HepG2 (cell line): ENCODE measurements around the gene PCED1B. TPM values are rescaled to one million over a fixed set of nuclear protein-coding genes. Genes with fewer than 3 reads are reported as not detected.

Experiments used
- ATAC-seq: fragments of 200-7000 bp; cut with Tn5 transposase; 3 replicates; pipeline ENCODE4 v1.9.1; 2020; ENCODE audit warnings: mild to moderate bottlenecking, moderate library complexity
- BruUV-seq: library from RNA; stranded (reverse); fragments of 400-500 nt; replicated peaks from 2 replicates; lab custom pipeline; 2021; lab: Mats Ljungman, UMichigan
- CTCF ChIA-PET: fragments of 300-600 bp; formaldehyde crosslinking; extraction: SDS; loops from one replicate; lab custom pipeline; 2021; ENCODE audit warnings: low total read pairs, inconsistent platforms, low intra/inter-chr PET ratio; lab: Yijun Ruan, JAX
- POLR2A ChIA-PET: fragments of 350-600 bp; sonication (Branson Sonifier 250); formaldehyde crosslinking; loops from one replicate; lab custom pipeline; 2020; ENCODE audit warnings: antibody characterized with exemption, inconsistent platforms; lab: Yijun Ruan, JAX
- DNase-seq: peaks from one replicate; pipeline ENCODE4 v3.0.0-alpha.2; 2015; ENCODE audit warnings: low spot score
- FAIRE-seq: peaks from 3 replicates; lab custom pipeline; 2011; peaks lifted over from hg19 to GRCh38; lab: Jason Lieb, UNC
- H2AFZ ChIP-seq: one replicate; pipeline ENCODE4 v1.6.1; 2011; ENCODE audit warnings: low read length, inconsistent platforms
- H3K27ac ChIP-seq: fragments of 300-600 bp; 3 replicates; pipeline ENCODE4 v1.8.0; 2011; ENCODE audit warnings: mixed run types, mild to moderate bottlenecking, mixed read lengths, low read length, inconsistent platforms; ENCODE audit not compliant: insufficient read depth; ENCODE audit errors: extremely low read length
- H3K27me3 ChIP-seq, 2 experiments: fragments of 200-600 bp in 1 of 2; 2 replicates in 1 of 2; 3 replicates in 1 of 2; pipeline versions ENCODE4 v1.6.0 to v1.8.0; 2011; ENCODE audit warnings: low read length in 2 of 2, mild to moderate bottlenecking in 2 of 2, moderate library complexity in 2 of 2, inconsistent platforms in 1 of 2; ENCODE audit not compliant: insufficient read depth in 2 of 2, control insufficient read depth in 1 of 2
- H3K36me3 ChIP-seq, 2 experiments: fragments of 200-600 bp in 1 of 2; replicated peaks in 1 of 2; 2 replicates in 1 of 2; 3 replicates in 1 of 2; pipeline versions ENCODE4 v1.5.1 to v1.8.0; 2011; ENCODE audit warnings: low read length in 2 of 2, inconsistent platforms in 1 of 2; ENCODE audit not compliant: insufficient read depth in 2 of 2, control insufficient read depth in 1 of 2
- H3K4me1 ChIP-seq: 2 replicates; pipeline ENCODE4 v1.5.1; 2012; ENCODE audit warnings: low read length, inconsistent platforms; ENCODE audit not compliant: insufficient read depth
- H3K4me2 ChIP-seq: 2 replicates; pipeline ENCODE4 v1.6.0; 2011; ENCODE audit warnings: low read depth, low read length, inconsistent platforms
- H3K4me3 ChIP-seq, 3 experiments: fragments of 200-600 bp in 1 of 3; sonication (generic), shearing (Covaris generic) in 1 of 3; replicated peaks in 1 of 3; 2 replicates each; pipeline ENCODE4 v1.5.1; 2011 to 2016; ENCODE audit warnings: low read length in 3 of 3, inconsistent platforms in 2 of 3, low read depth in 2 of 3, mild to moderate bottlenecking in 2 of 3, control low read depth in 1 of 3, mixed read lengths in 1 of 3; ENCODE audit not compliant: insufficient read depth in 1 of 3
- H3K79me2 ChIP-seq: one replicate; pipeline ENCODE4 v1.6.1; 2011; ENCODE audit warnings: low read length, inconsistent platforms; ENCODE audit not compliant: insufficient read depth
- H3K9ac ChIP-seq: 2 replicates; pipeline ENCODE4 v1.6.0; 2011; ENCODE audit warnings: mild to moderate bottlenecking, low read depth, low read length, inconsistent platforms; ENCODE audit not compliant: insufficient read depth
- H3K9me3 ChIP-seq: 2 replicates; pipeline ENCODE4 v1.5.1; 2012; ENCODE audit warnings: mild to moderate bottlenecking, low read length
- H4K20me1 ChIP-seq: 2 replicates; pipeline ENCODE4 v1.6.0; 2011; ENCODE audit warnings: inconsistent platforms, mild to moderate bottlenecking, low read length, moderate library complexity; ENCODE audit not compliant: insufficient read depth
- ARNT2 ChIP-seq: sonication (generic); formaldehyde crosslinking; IDR thresholded peaks from 2 replicates; pipeline ENCODE4 v1.8.0; 2022; ENCODE audit warnings: mild to moderate bottlenecking, low read depth, missing genetic modification reagents, moderate library complexity
- ATF2 ChIP-seq: sonication (generic); formaldehyde crosslinking; IDR thresholded peaks from 2 replicates; pipeline ENCODE4 v1.4.0; 2020; ENCODE audit warnings: missing genetic modification reagents
- CCDC6 ChIP-seq: sonication (generic); formaldehyde crosslinking; IDR thresholded peaks from 2 replicates; pipeline ENCODE4 v1.8.1; 2022; ENCODE audit warnings: mild to moderate bottlenecking, missing genetic modification reagents, moderate library complexity
- DPF2 ChIP-seq: sonication (generic); formaldehyde crosslinking; IDR thresholded peaks from 2 replicates; pipeline ENCODE4 v1.4.0; 2020; ENCODE audit warnings: mild to moderate bottlenecking, low read depth, missing genetic modification reagents, borderline replicate concordance
- EHMT2 ChIP-seq: fragments of 200-600 bp; sonication (generic); IDR thresholded peaks from 2 replicates; pipeline ENCODE4 v1.7.0; 2017; ENCODE audit warnings: antibody characterized with exemption, low read depth, low read length, borderline replicate concordance
- GLI4 ChIP-seq: sonication (generic); formaldehyde crosslinking; IDR thresholded peaks from 2 replicates; pipeline ENCODE4 v1.5.1; 2020; ENCODE audit warnings: missing genetic modification reagents, mild to moderate bottlenecking, moderate library complexity, borderline replicate concordance
- NKX3-1 ChIP-seq: sonication (generic); formaldehyde crosslinking; IDR thresholded peaks from 2 replicates; pipeline ENCODE4 v1.5.0; 2020; ENCODE audit warnings: missing genetic modification reagents
- PRMT3 ChIP-seq: sonication (generic); formaldehyde crosslinking; IDR thresholded peaks from 2 replicates; pipeline ENCODE4 v1.8.1; 2022; ENCODE audit warnings: low read depth, mild to moderate bottlenecking, moderate library complexity, missing genetic modification reagents, borderline replicate concordance
- SMYD3 ChIP-seq: sonication (generic); formaldehyde crosslinking; IDR thresholded peaks from 2 replicates; pipeline ENCODE4 v1.8.1; 2023; ENCODE audit warnings: mild to moderate bottlenecking, missing genetic modification reagents
- ZBTB20 ChIP-seq: sonication (generic); formaldehyde crosslinking; IDR thresholded peaks from 2 replicates; pipeline ENCODE4 v1.8.1; 2023; ENCODE audit warnings: missing genetic modification reagents, low read depth, mild to moderate bottlenecking, borderline replicate concordance
- ZBTB43 ChIP-seq: sonication (generic); formaldehyde crosslinking; conservative IDR thresholded peaks from 2 replicates; pipeline ENCODE4 v1.4.0; 2020; ENCODE audit warnings: missing genetic modification reagents
- ZFP36L2 ChIP-seq: sonication (generic); formaldehyde crosslinking; IDR thresholded peaks from 2 replicates; pipeline ENCODE4 v1.4.0; 2020; ENCODE audit warnings: missing genetic modification reagents
- ZNF280D ChIP-seq: sonication (generic); formaldehyde crosslinking; IDR thresholded peaks from 2 replicates; pipeline ENCODE4 v1.5.1; 2020; ENCODE audit warnings: mild to moderate bottlenecking, missing genetic modification reagents
- ZNF343 ChIP-seq: sonication (generic); formaldehyde crosslinking; IDR thresholded peaks from 2 replicates; pipeline ENCODE4 v1.4.0; 2020; ENCODE audit warnings: mild to moderate bottlenecking, missing genetic modification reagents
- ZNF772 ChIP-seq: sonication (generic); formaldehyde crosslinking; IDR thresholded peaks from 2 replicates; pipeline ENCODE4 v1.5.0; 2020; ENCODE audit warnings: mild to moderate bottlenecking, missing genetic modification reagents
- ZNF839 ChIP-seq: sonication (generic); formaldehyde crosslinking; IDR thresholded peaks from 2 replicates; pipeline ENCODE4 v1.4.0; 2020; ENCODE audit warnings: missing genetic modification reagents, mild to moderate bottlenecking, borderline replicate concordance
- WGBS: methylation state at CpG from one replicate; pipeline ENCODE4 v1.1.6; 2017; ENCODE audit warnings: low lambda C conversion rate; 5-methylcytosine and 5-hydroxymethylcytosine counted together
- in situ Hi-C: cut with HindIII; loops from 2 replicates; pipeline ENCODE4 v1.10.0; 2017; ENCODE audit warnings: low pct_unique_long_range_greater_than_20kb; ENCODE audit not compliant: extremely low pct_ligation_motif_present
- intact Hi-C: fragments of 100-400 bp; cut with micrococcal nuclease; formaldehyde crosslinking; loops from one replicate; pipeline ENCODE4 v1.10.0; 2022; ENCODE audit not compliant: unreplicated experiment
- polyA plus RNA-seq, 8 experiments: library from polyadenylated mRNA; depleted of rRNA in 3 of 8; stranded (reverse) in 7 of 8; unstranded in 1 of 8; fragments of >200 nt; fragmentation: Illumina TruSeq in 4 of 8; extraction: Trizol in 4 of 8; gene quantifications; 2 replicates each; pipeline versions ENCODE4 v1.2.1 to v1.2.3, GENCODE V29; 2011 to 2016; ENCODE audit warnings: low read depth in 4 of 8, missing spikeins in 1 of 8, mixed read lengths in 1 of 8; ENCODE audit not compliant: insufficient read depth in 1 of 8
- total RNA-seq, 5 experiments: library from RNA; depleted of rRNA; stranded (reverse); fragments of >200 nt; fragmentation: Illumina TruSeq; extraction: Trizol; gene quantifications; 2 replicates each; pipeline ENCODE4 v1.2.3, GENCODE V29; 2016; ENCODE audit warnings: low read depth in 1 of 5

The PCED1B gene
- total and polyA plus RNA-seq, 2 of the 13 experiments (the other 11 are each of a cell fraction or from before 2014, with no cell fraction given): 0.11 to 0.37 TPM

- TF ChIP-seq ZNF280D (CRISPR knock-in tag) (no peak), ZNF839 (no peak), ZBTB20 (CRISPR knock-in tag) (no peak), NKX3-1 (CRISPR knock-in tag) (no peak), SMYD3 (CRISPR knock-in tag) (no peak), PRMT3 (CRISPR knock-in tag) (no peak), ZFP36L2 (CRISPR knock-in tag) (no peak), EHMT2 (no peak), DPF2 (CRISPR knock-in tag) (no peak), ATF2 (CRISPR knock-in tag) (no peak), CCDC6 (no peak), ZNF343 (CRISPR knock-in tag) (no peak), ARNT2 (no peak), ZNF772 (CRISPR knock-in tag) (no peak), ZBTB43 (CRISPR knock-in tag) (no peak), GLI4 (CRISPR knock-in tag) (no peak)
- BruUV-seq: no TSS peak
- Histone ChIP-seq H3K4me1 (no peaks in the 10 kb centered on the region), H3K9me3 (no peaks in the 10 kb centered on the region), H3K9ac (no peak overlapping the region), H4K20me1 (no peaks in the 10 kb centered on the region), H3K27me3 (no peaks in the 10 kb centered on the region; a peak in 1 of 5 replicates), H3K4me3 (no peak overlapping the region), H3K36me3 (no peaks in the 10 kb centered on the region), H2AFZ (no peak overlapping the region), H3K79me2 (no peaks in the 10 kb centered on the region), H3K27ac (no peak overlapping the region), H3K4me2 (no peak overlapping the region)
- ChIA-PET CTCF (no interaction called here), POLR2A (no interaction called here)
- ATAC-seq: no peak
- no peak for FAIRE-seq
- intact Hi-C loops (no loop called here), in situ Hi-C loops (no loop called here)
- no peak for DNase-seq
- WGBS: 20% methylated on average over 4 of the region's 4 CpGs
Measured at GRCh38 chr12:47041327-47041726, 38.1 kb upstream of the PCED1B start.
